LNCaP clone FGC (cell line): ENCODE measurements around the gene RAMP1.

Source experiments
- DNase-seq: peaks from one replicate; pipeline ENCODE4 v3.0.0-alpha.2; 2011; ENCODE audit warnings: low read depth
- H3K4me3 ChIP-seq: 2 replicates; pipeline ENCODE4 v1.5.1; 2011; ENCODE audit warnings: mild to moderate bottlenecking, low read depth, low read length, control low read depth
- CTCF ChIP-seq: IDR thresholded peaks from 2 replicates; pipeline ENCODE4 v1.5.1; 2012; ENCODE audit warnings: mild to moderate bottlenecking; ENCODE audit not compliant: control insufficient read depth, insufficient read depth; ENCODE audit errors: extremely low read depth

RAMP1 gene

GRCh38 chr2:237857791-237858190 lies 1.6 kb upstream of the RAMP1 start:
- H3K4me3 ChIP-seq, result no peak overlapping the region
- DNase-seq, result no peak
- TF ChIP-seq CTCF, result no peak

GRCh38 chr2:237858294-237859081 lies 935 bp upstream of the RAMP1 start:
- TF ChIP-seq CTCF, result peak; percentile 96
- peak overlapping the region; percentile 55 for H3K4me3 ChIP-seq
- peak; percentile 60 for DNase-seq

GRCh38 chr2:237859082-237859433 lies 365 bp upstream of the RAMP1 start:
- H3K4me3 ChIP-seq, result peak overlapping the region; percentile 55
- no peak for DNase-seq
- TF ChIP-seq CTCF, result no peak

- no peak for TF ChIP-seq CTCF
- no peak for DNase-seq
- H3K4me3 ChIP-seq, result peak overlapping the region; percentile 55
These were observed 981 bp downstream of the RAMP1 start for GRCh38 chr2:237860273-237860935.

- H3K4me3 ChIP-seq, result peak overlapping the region; percentile 55; the same call in 1 of the 2 replicates
These were observed 2.6 kb downstream of the RAMP1 start for GRCh38 chr2:237861875-237862527.

GRCh38 chr2:237862528-237862895 lies 3.1 kb downstream of the RAMP1 start:
- no peak for DNase-seq
- no peak for TF ChIP-seq CTCF
- no peak overlapping the region for H3K4me3 ChIP-seq

More at GRCh38 chr2:237861875-237862527, 2.6 kb downstream of the RAMP1 start:
- DNase-seq, result peak; percentile 44
- no peak for TF ChIP-seq CTCF
